ENCODE measurements around the gene SLC16A4. TPM values are rescaled to one million over a fixed set of nuclear protein-coding genes. Genes with fewer than 3 reads are reported as not detected.
A peak's percentile ranks its signal among the peaks of the same experiment; 100 is the strongest.

The SLC16A4 gene
- total and polyA plus RNA-seq, 10 of the 15 experiments (the other 5 are each of a cell fraction or from before 2014, with no cell fraction given): 0.13 to 2.2 (median 0.26) TPM; not detected in 1

DNA sequence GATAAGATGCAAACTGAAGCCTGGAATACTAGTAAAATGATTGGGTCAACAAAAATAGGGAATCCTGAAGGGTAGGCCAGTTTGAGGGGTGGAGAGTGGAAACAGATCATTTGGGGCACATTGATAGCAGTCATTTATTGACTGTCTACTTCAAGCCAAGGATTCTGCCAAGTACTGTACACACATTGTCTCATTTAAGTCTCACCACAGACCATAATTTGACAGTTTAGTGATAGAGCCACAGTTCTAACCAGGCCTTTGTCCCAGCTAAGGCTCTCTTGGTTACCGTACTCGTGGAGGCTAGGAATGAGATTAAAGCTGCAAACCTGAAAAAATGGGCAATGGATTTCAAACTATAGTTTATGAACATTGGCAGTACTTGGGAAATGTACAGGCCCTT is 40.5 kb downstream of the SLC16A4 start:
- 97% methylated on average over 2 of the region's 2 CpGs for WGBS (ENCODE audit: insufficient coverage, insufficient replicate concordance, low lambda C conversion rate, missing lambda C conversion rate)
- H3K4me2 ChIP-seq (ENCODE audit: control insufficient read depth, insufficient read depth): peak overlapping the region; percentile 56
- H3K4me1 ChIP-seq (ENCODE audit: control insufficient read depth, insufficient read depth, low read length): peaks cover 10% of the 10 kb centered on the region

More for the DNA sequence above, 40.5 kb downstream of the SLC16A4 start:
- intact Hi-C loops (cut with micrococcal nuclease; ENCODE audit: unreplicated experiment) (no loop called here), in situ Hi-C loops (cut with MboI) (no loop called here)
- BruUV-seq (replicated peaks): no TSS peak
- ChIA-PET SMC1A (ENCODE audit: uncharacterized antibody, unreplicated experiment) (interaction anchor here (0.9 to 5.8 kb wide), 7 partner anchors 8 to 110 kb away, joined by 3 to 51 read pairs (median 4); partner anchors contain the start of gene RBM15), CTCF (interaction anchor here (1.1 to 3.8 kb wide), 6 partner anchors 11 to 154 kb away, joined by 3 to 31 read pairs (median 4); partner anchors contain the start of gene RBM15), RAD21 (ENCODE audit: unreplicated experiment) (interaction anchor here (1.4 to 6.2 kb wide), 5 partner anchors 8 to 58 kb away, joined by 3 to 35 read pairs (median 7); partner anchors contain the start of gene RBM15), POLR2A (interaction anchor here (0.7 to 4.3 kb wide), 3 partner anchors 12 to 34 kb away, joined by 3 to 21 read pairs (median 19); partner anchors contain the start of gene RBM15)
- H3K4me3 ChIP-seq: peak overlapping the region; percentile 43
- no peaks in the 10 kb centered on the region for H3K9me3 ChIP-seq (replicated peaks; ENCODE audit: control insufficient read depth, insufficient read depth, low read length)
- H3K9ac ChIP-seq (ENCODE audit: control insufficient read depth, insufficient read depth, low read length): no peak overlapping the region
- H3K36me3 ChIP-seq (ENCODE audit: control insufficient read depth in 2 of 2, insufficient read depth in 2 of 2, low read length in 1 of 2): peaks cover 4 to 14% of the 10 kb centered on the region in 2 experiments
- H3K79me2 ChIP-seq (ENCODE audit: control insufficient read depth, insufficient read depth, low read length): peaks cover 93% of the 10 kb centered on the region
- TF ChIP-seq, protein P1, sequence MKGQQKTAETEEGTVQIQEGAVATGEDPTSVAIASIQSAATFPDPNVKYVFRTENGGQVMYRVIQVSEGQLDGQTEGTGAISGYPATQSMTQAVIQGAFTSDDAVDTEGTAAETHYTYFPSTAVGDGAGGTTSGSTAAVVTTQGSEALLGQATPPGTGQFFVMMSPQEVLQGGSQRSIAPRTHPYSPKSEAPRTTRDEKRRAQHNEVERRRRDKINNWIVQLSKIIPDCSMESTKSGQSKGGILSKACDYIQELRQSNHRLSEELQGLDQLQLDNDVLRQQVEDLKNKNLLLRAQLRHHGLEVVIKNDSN (IDR thresholded peaks at IDR 0.05; ENCODE audit: borderline replicate concordance, extremely low read length, insufficient read depth, low read depth, low read length): no peak
- TF ChIP-seq ZNF274 (IDR thresholded peaks at IDR 0.05; ENCODE audit: insufficient read depth, insufficient read length) (no peak), ASH2L (IDR thresholded peaks at IDR 0.05; ENCODE audit: borderline replicate concordance, low read depth) (no peak), BMI1 (IDR thresholded peaks at IDR 0.05; ENCODE audit: borderline replicate concordance) (no peak), SUPT20H (IDR thresholded peaks at IDR 0.05; ENCODE audit: borderline replicate concordance, control insufficient read depth, low read depth, low read length) (no peak), RELB (IDR thresholded peaks at IDR 0.05; ENCODE audit: low read depth) (no peak), SIX5 (IDR thresholded peaks at IDR 0.05; ENCODE audit: low read depth, low read length, severe bottlenecking) (no peak), E2F8 (IDR thresholded peaks at IDR 0.05; ENCODE audit: low read depth, partially characterized antibody) (no peak), NBN (IDR thresholded peaks at IDR 0.05) (no peak), ATF7 (IDR thresholded peaks at IDR 0.05; ENCODE audit: low read depth) (no peak)
- H3K27ac ChIP-seq (ENCODE audit: control insufficient read depth, insufficient read depth): no peak overlapping the region
- H3K27me3 ChIP-seq (replicated peaks in 1 of 2; ENCODE audit: control insufficient read depth in 2 of 2, insufficient read depth in 2 of 2, low read length in 1 of 2): no peaks in the 10 kb centered on the region
- ATAC-seq: peak; percentile 28
- DNase-seq (ENCODE audit: low read depth, low spot score): no peak
- peak; percentile 59 for FAIRE-seq
- no peak overlapping the region for H2AFZ ChIP-seq (ENCODE audit: control insufficient read depth, low read depth, low read length)
- no peaks in the 10 kb centered on the region for H4K20me1 ChIP-seq (ENCODE audit: control insufficient read depth, insufficient read depth)
